Measurements from ENCODE around the gene PCNX2. TPM values are rescaled to one million over a fixed set of nuclear protein-coding genes. Genes with fewer than 3 reads are reported as not detected.

Gene PCNX2
- total RNA-seq, 4 donors from 2014 or later, result 4.3 to 19.5 (median 9.0) TPM

GRCh38 chr1:233027046-233027445 lies 268.5 kb downstream of the PCNX2 start:
- no peak overlapping the region for H3K4me3 ChIP-seq
- no peak for DNase-seq
- TF ChIP-seq CTCF (IDR thresholded peaks at IDR 0.05) (no peak), POLR2A (IDR thresholded peaks at IDR 0.05) (no peak)
- no peaks in the 10 kb centered on the region for H3K36me3 ChIP-seq
- no peaks in the 10 kb centered on the region for H3K27me3 ChIP-seq
- H3K27ac ChIP-seq, result no peak overlapping the region
- peaks cover 0 to 20% (median 3%) of the 10 kb centered on the region in 3 donors for H3K4me1 ChIP-seq
- no peaks in the 10 kb centered on the region for H3K9me3 ChIP-seq
- intact Hi-C loops (cut with DNase I), result no loop called here
- 83 to 88% methylated on average over 5 of the region's 5 CpGs for WGBS, 2 donors

GRCh38 chr1:233025567-233025966 lies 270.0 kb downstream of the PCNX2 start:
- Histone ChIP-seq H3K4me3 (no peak overlapping the region), H3K27me3 (no peaks in the 10 kb centered on the region), H3K9me3 (no peaks in the 10 kb centered on the region), H3K4me1 (peaks cover 0 to 20% (median 3%) of the 10 kb centered on the region in 3 donors), H3K27ac (peak overlapping the region in 3 of 4 donors; percentile 46 to 61 (median 56)), H3K36me3 (no peaks in the 10 kb centered on the region)
- TF ChIP-seq POLR2A (IDR thresholded peaks at IDR 0.05), result no peak
- no peak for TF ChIP-seq CTCF (IDR thresholded peaks at IDR 0.05)
- 33 to 40% methylated on average over 2 of the region's 2 CpGs for WGBS, 2 donors
- intact Hi-C loops (cut with DNase I), result no loop called here
- DNase-seq, result no peak

GRCh38 chr1:233025157-233025556 lies 270.4 kb downstream of the PCNX2 start:
- 56 to 74% methylated on average over 11 to 12 of the region's 12 CpGs for WGBS, 2 donors
- Histone ChIP-seq H3K36me3 (no peaks in the 10 kb centered on the region), H3K9me3 (no peaks in the 10 kb centered on the region), H3K27me3 (no peaks in the 10 kb centered on the region), H3K4me1 (peaks cover 0 to 20% (median 3%) of the 10 kb centered on the region in 3 donors), H3K4me3 (no peak overlapping the region), H3K27ac (peak overlapping the region in 3 of 4 donors; percentile 12 to 61 (median 56))
- no peak for DNase-seq
- intact Hi-C loops (cut with DNase I), result no loop called here
- TF ChIP-seq CTCF (IDR thresholded peaks at IDR 0.05) (peak in 4 of 6 experiments; percentile 36 to 62 (median 46)), POLR2A (IDR thresholded peaks at IDR 0.05) (no peak)

- H3K36me3 ChIP-seq, result no peaks in the 10 kb centered on the region
- intact Hi-C loops (cut with DNase I), result no loop called here
- no peaks in the 10 kb centered on the region for H3K9me3 ChIP-seq
- H3K4me3 ChIP-seq, result no peak overlapping the region
- WGBS, 2 donors, result 89 to 93% methylated on average over 9 of the region's 9 CpGs
- TF ChIP-seq CTCF (IDR thresholded peaks at IDR 0.05), result no peak
- no peak for TF ChIP-seq POLR2A (IDR thresholded peaks at IDR 0.05)
- H3K27me3 ChIP-seq, result no peaks in the 10 kb centered on the region
- H3K4me1 ChIP-seq, result peaks cover 0 to 20% (median 3%) of the 10 kb centered on the region in 3 donors
- H3K27ac ChIP-seq, result no peak overlapping the region
- no peak for DNase-seq
Measured at GRCh38 chr1:233024199-233024598, 271.3 kb downstream of the PCNX2 start.

GRCh38 chr1:233022246-233022645 lies 273.3 kb downstream of the PCNX2 start:
- H3K36me3 ChIP-seq, result no peaks in the 10 kb centered on the region
- WGBS, 2 donors, result 94 to 97% methylated on average over 2 of the region's 2 CpGs
- peaks cover 0 to 20% (median 3%) of the 10 kb centered on the region in 3 donors for H3K4me1 ChIP-seq
- no peak for TF ChIP-seq CTCF (IDR thresholded peaks at IDR 0.05)
- no peak for TF ChIP-seq POLR2A (IDR thresholded peaks at IDR 0.05)
- no peak overlapping the region for H3K27ac ChIP-seq
- no peak for DNase-seq
- intact Hi-C loops (cut with DNase I), result no loop called here
- no peak overlapping the region for H3K4me3 ChIP-seq
- no peaks in the 10 kb centered on the region for H3K9me3 ChIP-seq
- H3K27me3 ChIP-seq, result no peaks in the 10 kb centered on the region

All from esophagus squamous epithelium (tissue), 5 donors.